ENCODE data around the gene BUD23. TPM values are rescaled to one million over a fixed set of nuclear protein-coding genes. Genes with fewer than 3 reads are reported as not detected.

The BUD23 gene
- total and polyA plus RNA-seq, 9 of the 15 experiments (the other 6 are each of a cell fraction or from before 2014, with no cell fraction given): 79.5 to 270 (median 150) TPM

DNA sequence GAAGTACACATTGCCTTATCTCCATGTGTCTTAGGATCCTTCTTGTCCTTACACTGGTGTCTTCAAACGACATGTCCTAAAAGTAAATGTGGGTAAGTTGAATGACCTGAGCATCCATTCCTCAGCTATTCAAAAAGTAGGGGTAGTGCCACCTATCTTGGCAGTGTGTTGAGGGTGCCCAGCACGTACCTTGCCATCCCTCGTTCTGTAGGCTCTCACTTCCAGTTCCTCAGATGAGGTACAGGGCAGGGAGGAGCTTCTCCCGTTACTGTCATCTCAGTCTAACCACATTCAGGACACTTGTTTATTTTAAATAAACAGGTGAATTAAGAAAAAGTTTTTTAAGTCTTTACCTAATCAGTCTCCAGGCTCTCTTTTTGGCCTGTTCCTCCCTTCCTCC, 13.0 kb downstream of the BUD23 start (continued):
- TF ChIP-seq RNF2 (IDR thresholded peaks at IDR 0.05) (no peak), ZNF696 (CRISPR knock-in tag; conservative IDR thresholded peaks at IDR 0.05) (no peak), NR1H2 (CRISPR knock-in tag; IDR thresholded peaks at IDR 0.05) (no peak), ZNF324 (CRISPR knock-in tag; IDR thresholded peaks at IDR 0.05) (no peak), POLR2AphosphoS5 (IDR thresholded peaks at IDR 0.05; ENCODE audit: control insufficient read depth, insufficient read depth, low read depth, low read length) (no peak), WHSC1 (IDR thresholded peaks at IDR 0.05; ENCODE audit: low read length) (no peak), ZKSCAN8 (CRISPR knock-in tag; IDR thresholded peaks at IDR 0.05) (no peak), KLF10 (CRISPR knock-in tag; IDR thresholded peaks at IDR 0.05) (no peak), STAT5A (IDR thresholded peaks at IDR 0.05; ENCODE audit: borderline replicate concordance, low read length) (no peak)
- TF ChIP-seq, protein P1, sequence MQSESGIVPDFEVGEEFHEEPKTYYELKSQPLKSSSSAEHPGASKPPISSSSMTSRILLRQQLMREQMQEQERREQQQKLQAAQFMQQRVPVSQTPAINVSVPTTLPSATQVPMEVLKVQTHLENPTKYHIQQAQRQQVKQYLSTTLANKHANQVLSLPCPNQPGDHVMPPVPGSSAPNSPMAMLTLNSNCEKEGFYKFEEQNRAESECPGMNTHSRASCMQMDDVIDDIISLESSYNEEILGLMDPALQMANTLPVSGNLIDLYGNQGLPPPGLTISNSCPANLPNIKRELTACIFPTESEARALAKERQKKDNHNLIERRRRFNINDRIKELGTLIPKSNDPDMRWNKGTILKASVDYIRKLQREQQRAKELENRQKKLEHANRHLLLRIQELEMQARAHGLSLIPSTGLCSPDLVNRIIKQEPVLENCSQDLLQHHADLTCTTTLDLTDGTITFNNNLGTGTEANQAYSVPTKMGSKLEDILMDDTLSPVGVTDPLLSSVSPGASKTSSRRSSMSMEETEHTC (IDR thresholded peaks at IDR 0.05): no peak
- TF ChIP-seq, protein P2, sequence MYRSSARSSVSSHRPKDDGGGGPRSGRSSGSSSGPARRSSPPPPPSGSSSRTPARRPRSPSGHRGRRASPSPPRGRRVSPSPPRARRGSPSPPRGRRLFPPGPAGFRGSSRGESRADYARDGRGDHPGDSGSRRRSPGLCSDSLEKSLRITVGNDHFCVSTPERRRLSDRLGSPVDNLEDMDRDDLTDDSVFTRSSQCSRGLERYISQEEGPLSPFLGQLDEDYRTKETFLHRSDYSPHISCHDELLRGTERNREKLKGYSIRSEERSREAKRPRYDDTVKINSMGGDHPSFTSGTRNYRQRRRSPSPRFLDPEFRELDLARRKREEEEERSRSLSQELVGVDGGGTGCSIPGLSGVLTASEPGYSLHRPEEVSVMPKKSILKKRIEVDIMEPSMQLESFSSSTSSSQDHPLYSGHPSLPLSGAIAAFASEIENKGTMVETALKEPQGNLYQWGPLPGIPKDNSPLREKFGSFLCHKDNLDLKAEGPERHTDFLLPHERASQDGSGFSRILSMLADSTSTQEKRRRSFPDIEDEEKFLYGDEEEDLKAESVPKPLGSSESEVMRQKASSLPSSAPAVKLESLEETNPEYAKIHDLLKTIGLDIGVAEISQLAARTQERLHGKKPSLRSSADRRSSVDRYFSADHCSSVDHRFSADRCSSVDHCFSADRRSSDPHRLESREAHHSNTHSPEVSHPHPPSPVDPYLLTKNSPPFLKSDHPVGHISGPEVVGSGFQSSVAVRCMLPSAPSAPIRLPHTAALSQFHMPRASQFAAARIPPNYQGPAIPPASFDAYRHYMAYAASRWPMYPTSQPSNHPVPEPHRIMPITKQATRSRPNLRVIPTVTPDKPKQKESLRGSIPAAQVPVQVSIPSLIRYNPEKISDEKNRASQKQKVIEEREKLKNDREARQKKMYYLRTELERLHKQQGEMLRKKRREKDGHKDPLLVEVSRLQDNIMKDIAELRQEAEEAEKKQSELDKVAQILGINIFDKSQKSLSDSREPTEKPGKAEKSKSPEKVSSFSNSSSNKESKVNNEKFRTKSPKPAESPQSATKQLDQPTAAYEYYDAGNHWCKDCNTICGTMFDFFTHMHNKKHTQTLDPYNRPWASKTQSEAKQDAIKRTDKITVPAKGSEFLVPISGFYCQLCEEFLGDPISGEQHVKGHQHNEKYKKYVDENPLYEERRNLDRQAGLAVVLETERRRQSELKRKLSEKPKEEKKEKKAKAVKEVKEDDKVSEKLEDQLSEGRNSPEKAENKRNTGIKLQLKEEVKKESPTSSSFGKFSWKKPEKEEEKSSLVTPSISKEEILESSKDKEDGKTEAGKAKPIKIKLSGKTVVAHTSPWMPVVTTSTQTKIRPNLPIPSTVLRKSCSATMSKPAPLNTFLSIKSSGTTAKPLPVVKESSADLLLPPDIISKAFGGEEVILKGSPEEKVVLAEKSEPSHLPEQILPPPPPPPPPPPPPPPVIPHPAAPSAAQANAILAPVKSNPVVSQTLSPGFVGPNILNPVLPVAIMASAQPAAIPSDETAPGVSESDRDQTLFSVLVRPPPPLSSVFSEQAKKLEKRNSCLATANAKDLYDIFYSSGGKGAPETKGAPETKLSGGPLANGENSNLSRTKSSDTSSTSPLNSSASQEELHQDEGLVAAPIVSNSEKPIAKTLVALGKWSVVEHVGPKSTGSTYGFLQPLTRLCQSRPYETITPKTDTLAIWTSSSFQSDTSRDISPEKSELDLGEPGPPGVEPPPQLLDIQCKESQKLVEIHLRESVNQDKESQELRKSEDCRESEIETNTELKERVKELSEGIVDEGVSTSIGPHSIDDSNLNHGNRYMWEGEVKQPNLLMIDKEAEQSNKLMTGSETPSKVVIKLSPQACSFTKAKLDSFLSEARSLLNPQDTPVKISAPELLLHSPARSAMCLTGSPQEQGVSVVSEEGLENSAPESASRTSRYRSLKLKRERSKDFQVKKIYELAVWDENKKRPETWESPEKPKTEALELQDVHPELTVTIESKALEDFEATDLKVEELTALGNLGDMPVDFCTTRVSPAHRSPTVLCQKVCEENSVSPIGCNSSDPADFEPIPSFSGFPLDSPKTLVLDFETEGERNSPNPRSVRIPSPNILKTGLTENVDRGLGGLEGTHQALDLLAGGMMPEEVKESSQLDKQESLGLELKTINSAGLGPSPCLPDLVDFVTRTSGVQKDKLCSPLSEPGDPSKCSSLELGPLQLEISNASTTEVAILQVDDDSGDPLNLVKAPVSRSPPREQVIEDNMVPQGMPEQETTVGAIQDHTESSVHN (IDR thresholded peaks at IDR 0.05; ENCODE audit: borderline replicate concordance in 1 of 2, low read depth in 1 of 2): no peak
- TF ChIP-seq, protein P3, sequence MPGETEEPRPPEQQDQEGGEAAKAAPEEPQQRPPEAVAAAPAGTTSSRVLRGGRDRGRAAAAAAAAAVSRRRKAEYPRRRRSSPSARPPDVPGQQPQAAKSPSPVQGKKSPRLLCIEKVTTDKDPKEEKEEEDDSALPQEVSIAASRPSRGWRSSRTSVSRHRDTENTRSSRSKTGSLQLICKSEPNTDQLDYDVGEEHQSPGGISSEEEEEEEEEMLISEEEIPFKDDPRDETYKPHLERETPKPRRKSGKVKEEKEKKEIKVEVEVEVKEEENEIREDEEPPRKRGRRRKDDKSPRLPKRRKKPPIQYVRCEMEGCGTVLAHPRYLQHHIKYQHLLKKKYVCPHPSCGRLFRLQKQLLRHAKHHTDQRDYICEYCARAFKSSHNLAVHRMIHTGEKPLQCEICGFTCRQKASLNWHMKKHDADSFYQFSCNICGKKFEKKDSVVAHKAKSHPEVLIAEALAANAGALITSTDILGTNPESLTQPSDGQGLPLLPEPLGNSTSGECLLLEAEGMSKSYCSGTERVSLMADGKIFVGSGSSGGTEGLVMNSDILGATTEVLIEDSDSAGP (CRISPR knock-in tag; IDR thresholded peaks at IDR 0.05): no peak
- TF ChIP-seq, protein P4, sequence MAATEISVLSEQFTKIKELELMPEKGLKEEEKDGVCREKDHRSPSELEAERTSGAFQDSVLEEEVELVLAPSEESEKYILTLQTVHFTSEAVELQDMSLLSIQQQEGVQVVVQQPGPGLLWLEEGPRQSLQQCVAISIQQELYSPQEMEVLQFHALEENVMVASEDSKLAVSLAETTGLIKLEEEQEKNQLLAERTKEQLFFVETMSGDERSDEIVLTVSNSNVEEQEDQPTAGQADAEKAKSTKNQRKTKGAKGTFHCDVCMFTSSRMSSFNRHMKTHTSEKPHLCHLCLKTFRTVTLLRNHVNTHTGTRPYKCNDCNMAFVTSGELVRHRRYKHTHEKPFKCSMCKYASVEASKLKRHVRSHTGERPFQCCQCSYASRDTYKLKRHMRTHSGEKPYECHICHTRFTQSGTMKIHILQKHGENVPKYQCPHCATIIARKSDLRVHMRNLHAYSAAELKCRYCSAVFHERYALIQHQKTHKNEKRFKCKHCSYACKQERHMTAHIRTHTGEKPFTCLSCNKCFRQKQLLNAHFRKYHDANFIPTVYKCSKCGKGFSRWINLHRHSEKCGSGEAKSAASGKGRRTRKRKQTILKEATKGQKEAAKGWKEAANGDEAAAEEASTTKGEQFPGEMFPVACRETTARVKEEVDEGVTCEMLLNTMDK (IDR thresholded peaks at IDR 0.05; ENCODE audit: borderline replicate concordance, insufficient read depth, low read depth, low read length, poor library complexity, severe bottlenecking): no peak
